ENCODE measurements around the gene CACNA2D3.

DNA sequence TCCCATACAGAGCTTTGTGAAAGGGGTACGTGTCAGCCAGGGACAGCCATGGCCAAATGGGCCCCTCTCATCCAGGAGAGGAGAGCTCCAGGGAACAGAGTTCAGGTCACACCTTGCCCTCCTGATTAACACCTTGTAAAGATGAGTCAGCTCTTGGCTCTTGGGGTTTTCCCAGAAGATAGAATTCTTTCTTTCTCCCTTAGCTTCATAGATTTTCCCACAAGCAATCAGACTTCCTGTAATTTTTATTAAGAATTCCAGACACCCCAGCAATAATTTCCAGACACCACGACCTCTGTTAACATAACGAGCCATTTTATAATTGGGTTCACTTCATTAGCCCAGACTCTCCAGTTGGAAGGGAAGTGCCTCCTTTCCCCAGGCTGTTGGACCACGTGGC is 719.1 kb downstream of the CACNA2D3 start:
- TF ChIP-seq CTCF (IDR thresholded peaks at IDR 0.05) (no peak), POLR2A (IDR thresholded peaks at IDR 0.05) (no peak)
